Stimulated activated naive CD8-positive, alpha-beta T cell treated with anti-CD3 and anti-CD28 coated beads, Interleukin-15, amount 100 ng/mL, for 72 hours (primary cell): Measurements from ENCODE around the gene ZNRF3.
"Not testable (repeated sequence)": the region's sequence is repeated elsewhere in the genome, so short reads cannot be mapped to it uniquely, and the experiment has no call there.

Experiments
- ATAC-seq: fragments of 150-1000 bp; cut with Tn5 transposase; 2 replicates; pipeline ENCODE4 v1.10.0; 2021; ENCODE audit warnings: mild to moderate bottlenecking, moderate library complexity
- DNase-seq, 2 donors: peaks; one replicate each; pipeline ENCODE4 v3.0.0; 2021 to 2022
- H3K27ac Mint-ChIP-seq, 2 donors: one replicate each; pipeline ENCODE4 v1.8.0; 2022; ENCODE audit warnings: mild to moderate bottlenecking in 2 of 2, mixed read lengths in 2 of 2, moderate library complexity in 2 of 2
- H3K27me3 Mint-ChIP-seq: one replicate; pipeline ENCODE4 v1.8.0; 2022; ENCODE audit warnings: mixed read lengths
- H3K4me1 Mint-ChIP-seq: one replicate; pipeline ENCODE4 v1.8.0; 2022; ENCODE audit warnings: mild to moderate bottlenecking, mixed read lengths
- H3K4me3 Mint-ChIP-seq, 2 donors: one replicate each; pipeline ENCODE4 v1.8.0; 2022; ENCODE audit warnings: mild to moderate bottlenecking in 2 of 2, mixed read lengths in 2 of 2, moderate library complexity in 1 of 2
- H3K9me3 Mint-ChIP-seq, 2 donors: one replicate each; pipeline ENCODE4 v1.8.0; 2022; ENCODE audit warnings: mixed read lengths in 2 of 2

ZNRF3 gene

DNA sequence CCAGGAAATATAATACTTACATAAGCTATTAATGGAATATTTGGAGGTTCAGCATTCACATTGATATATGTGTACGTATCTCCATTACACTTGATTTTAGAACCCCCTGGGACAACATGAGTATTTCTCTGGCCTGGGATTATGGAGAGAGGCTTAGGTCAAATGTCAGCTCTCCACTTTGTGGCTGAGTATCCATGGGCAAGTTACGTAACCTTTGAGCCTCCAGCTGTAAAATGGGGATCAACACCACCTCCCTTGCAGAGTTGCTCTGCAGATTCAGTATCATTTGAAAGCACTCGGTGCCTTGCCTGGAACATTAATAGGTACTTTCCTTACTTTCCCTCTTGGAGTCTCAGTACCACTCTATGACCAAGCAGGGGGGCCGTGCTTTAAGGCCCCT is 145.1 kb downstream of the ZNRF3 start:
- peaks cover 20% of the 10 kb centered on the region for H3K4me1 Mint-ChIP-seq
- DNase-seq, result no peak
- ATAC-seq, result no peak
- H3K27me3 Mint-ChIP-seq, result peaks cover 81% of the 10 kb centered on the region
- H3K27ac Mint-ChIP-seq, result no peak overlapping the region
- no peak overlapping the region for H3K4me3 Mint-ChIP-seq
- no peaks in the 10 kb centered on the region for H3K9me3 Mint-ChIP-seq

DNA sequence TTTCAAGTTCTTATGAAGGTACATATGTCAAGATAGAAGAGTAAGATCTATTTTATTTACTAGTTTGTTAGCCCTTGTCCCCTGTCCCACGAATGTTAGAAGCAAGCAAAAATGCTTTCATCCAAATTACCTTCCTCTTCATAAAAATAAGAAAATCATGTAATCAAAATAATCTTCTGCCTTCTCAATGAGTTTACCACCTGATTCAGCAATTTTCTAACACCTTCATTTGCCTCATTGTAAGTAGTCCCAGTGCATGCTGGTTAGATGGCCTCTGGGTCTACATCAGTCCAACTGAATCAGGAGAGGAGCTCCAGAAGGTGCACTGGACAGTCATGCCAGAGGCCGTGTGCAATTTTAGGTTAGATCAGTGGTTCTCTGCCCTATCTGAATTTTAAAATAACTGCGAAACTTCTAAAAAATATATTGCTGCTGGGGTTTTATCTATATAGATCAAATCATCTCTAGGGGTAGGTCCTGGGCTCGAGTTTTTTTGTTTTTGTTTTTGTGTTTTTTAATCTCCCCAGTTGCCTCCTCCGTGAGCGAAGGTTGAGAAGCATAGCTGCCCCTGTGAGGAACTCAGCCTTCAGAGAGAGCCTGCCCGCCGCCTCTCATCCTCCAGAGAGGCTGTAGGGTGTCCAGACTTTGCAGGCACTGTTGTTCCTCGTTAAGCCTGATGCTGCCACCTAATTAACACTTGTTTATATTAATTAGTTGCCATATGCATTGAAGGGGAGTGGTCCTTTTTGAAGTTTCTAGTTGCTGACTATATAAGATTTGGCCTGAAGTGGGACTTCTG is 146.0 kb downstream of the ZNRF3 start:
- Mint-ChIP-seq H3K27ac (no peak overlapping the region), H3K27me3 (peaks cover 81% of the 10 kb centered on the region), H3K4me1 (peaks cover 20% of the 10 kb centered on the region), H3K4me3 (no peak overlapping the region), H3K9me3 (no peaks in the 10 kb centered on the region)
- ATAC-seq (no peak), DNase-seq (no peak)

GRCh38 chr22:29030016-29030617 is 146.7 kb downstream of the ZNRF3 start:
- Mint-ChIP-seq H3K4me1 (peaks cover 20% of the 10 kb centered on the region), H3K9me3 (no peaks in the 10 kb centered on the region), H3K27me3 (peaks cover 81% of the 10 kb centered on the region), H3K27ac (no peak overlapping the region), H3K4me3 (peak overlapping the region; percentile 75 to 79)
- DNase-seq, result no peak
- ATAC-seq, result peak; percentile 44

GRCh38 chr22:29030618-29031226 is 147.3 kb downstream of the ZNRF3 start:
- peak overlapping the region in 1 of 2 donors; percentile 63 for H3K27ac Mint-ChIP-seq
- H3K27me3 Mint-ChIP-seq, result peaks cover 76% of the 10 kb centered on the region
- no peaks in the 10 kb centered on the region for H3K9me3 Mint-ChIP-seq
- peak; percentile 52 for ATAC-seq
- peaks cover 20% of the 10 kb centered on the region for H3K4me1 Mint-ChIP-seq
- H3K4me3 Mint-ChIP-seq, result peak overlapping the region; percentile 75 to 79
- no peak for DNase-seq

DNA sequence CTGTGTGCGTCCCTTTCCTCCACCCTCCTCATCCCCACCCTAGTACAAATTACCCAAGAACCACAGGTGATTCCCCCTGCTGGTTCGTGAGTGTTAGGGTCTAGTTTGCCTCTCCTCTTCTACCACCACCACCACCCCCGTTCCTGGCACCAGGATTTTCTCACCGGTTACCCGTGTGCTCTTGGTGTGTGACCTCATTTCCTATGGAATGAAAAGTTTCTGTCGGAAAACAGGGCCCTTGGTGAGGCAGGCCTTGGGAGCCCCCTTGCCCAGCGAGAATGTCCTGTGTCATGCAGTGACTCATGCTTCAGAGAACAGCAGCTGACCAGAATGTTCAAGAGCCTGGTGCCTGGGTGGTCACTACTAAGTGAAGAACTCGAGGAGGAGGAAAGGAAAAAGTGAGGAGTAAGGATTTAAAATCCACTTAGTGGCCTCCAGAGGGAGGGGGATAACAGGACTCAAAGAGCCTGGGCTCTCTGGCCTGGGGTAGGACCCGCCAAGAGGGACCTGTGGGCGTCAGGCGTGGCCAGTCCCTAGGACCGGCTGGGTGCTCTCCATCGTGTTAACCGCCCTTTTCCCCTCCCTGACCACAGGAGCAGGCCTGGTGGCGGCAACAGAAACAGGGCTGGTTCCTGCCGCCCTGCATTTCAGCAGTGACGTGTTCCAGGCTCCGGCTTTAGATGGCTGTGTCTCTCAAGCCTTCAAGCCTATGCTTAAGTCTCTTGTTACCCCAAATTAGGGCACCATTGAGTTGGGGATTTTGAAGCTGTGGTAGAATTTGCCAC is 148.0 kb downstream of the ZNRF3 start:
- ATAC-seq (peak; percentile 78), DNase-seq (peak in 1 of 2 donors; percentile 13)
- peak overlapping the region; percentile 75 to 79 for H3K4me3 Mint-ChIP-seq
- H3K4me1 Mint-ChIP-seq, result peaks cover 20% of the 10 kb centered on the region
- no peaks in the 10 kb centered on the region for H3K9me3 Mint-ChIP-seq
- H3K27ac Mint-ChIP-seq, result peak overlapping the region in 1 of 2 donors; percentile 63
- H3K27me3 Mint-ChIP-seq, result peaks cover 76% of the 10 kb centered on the region

DNA sequence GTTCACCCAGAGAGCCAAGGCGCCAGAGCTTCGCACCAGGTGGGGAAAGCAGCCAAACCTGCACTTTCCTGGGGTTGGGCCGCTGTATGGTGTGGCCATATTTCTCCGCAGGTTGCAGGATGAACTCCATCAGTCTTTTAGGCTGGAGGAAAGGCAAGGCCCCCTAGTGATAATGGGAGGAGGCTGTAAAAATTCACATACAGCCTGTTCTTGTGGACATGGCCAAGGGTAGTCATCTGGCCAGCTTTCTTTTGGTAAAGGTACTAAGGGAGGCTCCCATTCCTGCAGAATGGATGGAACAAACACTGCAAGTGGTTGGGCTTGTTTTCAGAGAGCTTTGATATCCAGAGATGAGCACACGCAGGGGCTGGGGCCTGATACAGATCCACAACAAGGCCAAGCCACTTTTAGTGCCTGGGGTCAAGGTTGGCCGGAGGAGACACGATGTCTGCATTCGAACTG is 148.7 kb downstream of the ZNRF3 start:
- H3K4me3 Mint-ChIP-seq, result no peak overlapping the region
- DNase-seq, result no peak
- no peak overlapping the region for H3K27ac Mint-ChIP-seq
- ATAC-seq, result no peak
- peaks cover 76% of the 10 kb centered on the region for H3K27me3 Mint-ChIP-seq
- peaks cover 20% of the 10 kb centered on the region for H3K4me1 Mint-ChIP-seq
- no peaks in the 10 kb centered on the region for H3K9me3 Mint-ChIP-seq

DNA sequence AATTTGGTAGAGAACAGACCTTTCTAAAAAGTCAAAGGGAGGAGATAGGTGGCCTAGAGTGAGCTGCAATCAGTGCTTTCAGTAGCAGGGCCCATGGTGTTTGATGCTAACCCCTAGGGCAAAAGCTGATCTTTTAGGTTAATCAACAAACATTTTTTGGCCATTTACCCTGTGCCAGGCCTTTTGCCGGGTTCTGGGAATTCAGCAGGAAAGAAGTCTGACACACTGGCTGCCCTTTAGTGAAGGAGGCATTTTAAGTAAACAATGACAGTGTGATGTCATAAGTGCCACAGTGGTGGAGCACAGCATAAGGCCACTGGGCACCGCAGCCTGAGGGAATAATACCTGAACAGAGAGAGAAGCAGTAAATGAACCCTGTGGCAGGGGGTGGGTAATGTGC is 149.2 kb downstream of the ZNRF3 start:
- H3K9me3 Mint-ChIP-seq, result no peaks in the 10 kb centered on the region
- no peak for DNase-seq
- H3K4me3 Mint-ChIP-seq, result no peak overlapping the region
- peaks cover 20% of the 10 kb centered on the region for H3K4me1 Mint-ChIP-seq
- no peak overlapping the region for H3K27ac Mint-ChIP-seq
- ATAC-seq, result no peak
- peaks cover 72% of the 10 kb centered on the region for H3K27me3 Mint-ChIP-seq

DNA sequence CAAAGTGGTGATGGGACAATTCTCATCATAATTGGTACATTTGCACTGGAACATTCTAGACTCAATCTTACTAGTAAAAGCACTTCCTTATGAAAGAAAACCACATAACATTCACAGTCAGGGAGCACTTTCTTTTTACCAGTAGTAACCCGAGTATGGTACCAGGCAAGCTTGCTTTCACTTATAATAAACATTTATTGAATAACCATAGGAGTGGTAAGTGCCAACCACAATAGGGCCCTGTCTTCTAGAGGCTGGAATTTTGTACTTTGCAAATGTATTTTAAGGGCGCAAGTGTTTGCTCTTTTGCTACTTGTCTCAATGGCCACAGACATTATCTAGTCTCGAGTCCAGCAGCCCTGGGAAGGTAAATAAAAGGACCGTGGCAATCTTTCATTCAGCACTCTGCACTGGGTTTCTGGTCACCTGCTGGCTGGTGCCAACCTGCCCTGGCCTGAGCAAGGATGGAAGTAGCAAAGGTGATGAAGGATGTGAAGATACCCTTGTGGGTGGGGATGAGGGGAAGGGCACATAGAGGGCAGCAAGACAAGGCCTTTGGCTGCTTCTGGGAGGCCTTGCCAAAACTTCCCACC is 154.1 kb downstream of the ZNRF3 start:
- DNase-seq, result no peak
- Mint-ChIP-seq H3K27ac (no peak overlapping the region), H3K27me3 (peaks cover 45% of the 10 kb centered on the region), H3K9me3 (no peaks in the 10 kb centered on the region), H3K4me1 (no peaks in the 10 kb centered on the region), H3K4me3 (no peak overlapping the region)
- ATAC-seq, result no peak

DNA sequence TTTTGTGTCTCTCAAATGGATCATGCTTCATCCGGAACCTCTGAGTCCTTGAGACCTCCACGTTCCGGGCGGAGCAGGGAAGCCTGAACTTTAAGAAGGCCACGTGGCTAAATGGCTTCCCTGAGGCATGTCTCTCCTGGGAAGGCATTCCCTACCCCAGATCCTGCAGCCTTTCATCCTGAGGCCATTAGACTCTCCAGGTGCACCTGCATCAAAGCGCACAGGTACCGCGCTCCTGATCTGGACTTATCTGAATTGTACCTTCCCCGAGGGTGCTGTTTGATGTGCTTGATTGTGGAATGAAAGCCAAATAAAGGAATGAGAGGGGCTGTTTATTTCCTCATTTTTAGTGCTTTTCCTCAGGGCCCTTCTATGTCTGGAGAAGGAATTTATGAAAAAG is 155.8 kb downstream of the ZNRF3 start:
- Mint-ChIP-seq H3K27me3 (peaks cover 28% of the 10 kb centered on the region), H3K27ac (no peak overlapping the region), H3K4me1 (no peaks in the 10 kb centered on the region), H3K4me3 (no peak overlapping the region), H3K9me3 (no peaks in the 10 kb centered on the region)
- DNase-seq (no peak), ATAC-seq (no peak)

DNA sequence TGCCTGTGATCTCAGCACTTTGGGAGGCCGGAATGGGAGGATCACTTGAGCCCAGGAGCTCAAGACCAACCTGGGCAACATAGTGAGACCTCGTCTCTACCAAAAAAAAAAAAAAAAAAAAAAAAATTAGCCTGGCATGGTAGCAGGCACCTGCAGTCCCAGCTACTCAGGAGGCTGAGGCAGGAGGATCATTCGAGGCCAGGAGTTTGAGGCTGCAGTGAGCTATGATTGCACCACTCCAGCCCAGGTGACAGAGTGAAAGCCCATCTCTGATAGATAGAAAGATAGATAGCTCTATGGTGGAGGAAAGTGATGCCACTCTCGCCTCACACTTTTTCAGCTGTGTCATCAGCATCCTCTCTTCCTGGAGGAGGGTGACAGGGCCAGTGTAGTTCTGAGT is 156.3 kb downstream of the ZNRF3 start:
- H3K27me3 Mint-ChIP-seq, result peaks cover 23% of the 10 kb centered on the region
- H3K27ac Mint-ChIP-seq, H3K9me3 Mint-ChIP-seq, H3K4me3 Mint-ChIP-seq, DNase-seq, H3K4me1 Mint-ChIP-seq: not testable (repeated sequence)
- peak; percentile 37 for ATAC-seq

DNA sequence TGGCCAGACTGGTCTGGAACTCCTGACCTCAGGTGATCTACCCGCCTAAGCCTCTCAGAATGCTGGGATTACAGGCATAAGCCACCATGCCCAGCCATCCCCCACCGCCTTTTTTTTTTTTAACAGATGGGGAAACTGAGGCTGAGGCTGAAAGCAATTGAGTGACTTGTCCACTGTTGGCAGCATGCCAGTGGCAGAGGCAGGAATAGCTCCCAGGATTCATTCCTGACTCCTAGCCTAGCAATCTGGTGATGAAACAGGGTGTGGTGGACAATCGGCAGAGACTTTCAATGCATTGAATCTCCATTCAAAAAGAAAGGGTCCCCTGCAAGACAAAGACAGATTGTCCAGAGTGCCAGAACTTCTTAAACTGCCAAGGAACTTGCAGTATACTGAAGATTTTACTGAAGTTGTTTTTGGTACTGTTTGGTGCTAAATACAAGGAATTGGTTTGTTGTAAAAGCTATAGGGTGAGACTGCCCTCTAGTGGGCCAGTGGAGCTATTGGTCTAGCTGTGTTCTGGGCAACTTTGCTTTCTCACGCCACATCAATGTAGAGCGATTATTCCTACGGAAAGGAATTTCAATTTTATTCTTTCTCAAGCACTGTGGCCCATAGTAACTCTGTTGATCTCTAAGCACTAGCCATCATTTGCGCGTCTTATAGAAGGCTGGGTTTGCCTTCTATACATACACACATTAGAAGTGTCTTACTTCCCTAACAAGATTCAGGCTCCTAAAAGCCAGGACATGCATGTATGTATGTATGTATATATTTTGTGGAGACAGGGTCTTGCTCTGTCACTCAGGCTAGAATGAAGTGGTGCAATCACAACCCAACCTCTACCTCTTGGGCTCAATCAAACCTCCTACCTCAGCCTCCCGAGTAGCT is 157.3 kb downstream of the ZNRF3 start:
- no peak overlapping the region for H3K27ac Mint-ChIP-seq
- H3K27me3 Mint-ChIP-seq, result peaks cover 22% of the 10 kb centered on the region
- no peaks in the 10 kb centered on the region for H3K9me3 Mint-ChIP-seq
- H3K4me3 Mint-ChIP-seq, result no peak overlapping the region
- H3K4me1 Mint-ChIP-seq, result no peaks in the 10 kb centered on the region
- peak; percentile 43 to 61 for DNase-seq
- peak; percentile 67 for ATAC-seq

DNA sequence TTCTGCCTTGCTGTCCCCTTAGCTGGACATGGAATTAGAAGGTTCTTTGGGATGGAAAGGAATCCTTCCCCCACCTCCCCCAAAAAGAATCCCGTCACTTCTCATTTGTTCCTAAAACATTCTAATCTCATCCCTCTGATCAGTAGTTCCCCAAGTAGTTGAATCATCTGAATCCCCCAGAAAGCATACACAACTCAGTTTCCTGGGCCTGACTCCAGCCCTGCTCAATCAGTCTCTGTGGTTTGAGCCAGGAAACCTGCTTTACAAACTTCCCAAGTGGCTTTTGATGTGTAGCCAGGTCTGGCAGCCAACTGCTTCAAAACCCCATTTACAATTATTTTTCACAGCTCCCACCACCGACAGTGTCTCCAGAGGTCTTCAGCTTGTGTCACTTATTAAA is 158.0 kb downstream of the ZNRF3 start:
- DNase-seq, result no peak
- Mint-ChIP-seq H3K4me3 (no peak overlapping the region), H3K4me1 (no peaks in the 10 kb centered on the region), H3K9me3 (no peaks in the 10 kb centered on the region), H3K27me3 (peaks cover 22% of the 10 kb centered on the region), H3K27ac (no peak overlapping the region)
- ATAC-seq, result no peak

DNA sequence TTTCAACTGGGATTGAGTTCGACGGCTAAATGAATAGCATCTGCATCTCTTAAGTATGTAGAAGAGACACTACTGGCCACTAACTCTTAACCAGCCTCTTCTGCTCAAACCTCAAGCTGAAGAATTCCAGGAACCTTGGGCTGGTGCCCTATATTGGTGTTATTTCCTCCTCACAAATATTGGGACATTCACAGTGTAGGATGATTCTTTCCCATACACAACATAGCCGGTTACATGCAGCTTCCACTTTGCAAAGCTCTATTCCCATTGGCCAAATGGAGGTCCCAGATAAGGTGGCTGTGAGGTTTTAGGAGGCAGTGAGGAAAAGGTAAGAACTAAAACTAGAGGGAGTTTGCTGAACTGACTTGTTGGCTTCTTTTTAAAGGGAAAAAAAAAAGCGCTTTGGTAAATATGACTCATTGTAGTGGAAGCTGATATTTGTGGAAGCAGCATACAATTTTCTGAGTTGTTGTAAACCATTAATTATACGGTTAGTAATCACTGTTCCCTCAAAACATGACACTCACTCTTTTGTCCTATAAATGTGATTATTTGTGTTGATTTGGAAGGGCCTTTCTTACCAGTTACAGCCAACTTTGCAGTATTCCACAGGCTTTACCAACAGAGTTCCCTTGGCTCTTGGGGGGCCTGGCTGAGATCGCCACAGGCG is 160.7 kb downstream of the ZNRF3 start:
- no peaks in the 10 kb centered on the region for H3K4me1 Mint-ChIP-seq
- DNase-seq, result no peak
- H3K27me3 Mint-ChIP-seq, result peaks cover 20% of the 10 kb centered on the region
- H3K27ac Mint-ChIP-seq, result no peak overlapping the region
- H3K4me3 Mint-ChIP-seq, result no peak overlapping the region
- H3K9me3 Mint-ChIP-seq, result no peaks in the 10 kb centered on the region
- ATAC-seq, result no peak

DNA sequence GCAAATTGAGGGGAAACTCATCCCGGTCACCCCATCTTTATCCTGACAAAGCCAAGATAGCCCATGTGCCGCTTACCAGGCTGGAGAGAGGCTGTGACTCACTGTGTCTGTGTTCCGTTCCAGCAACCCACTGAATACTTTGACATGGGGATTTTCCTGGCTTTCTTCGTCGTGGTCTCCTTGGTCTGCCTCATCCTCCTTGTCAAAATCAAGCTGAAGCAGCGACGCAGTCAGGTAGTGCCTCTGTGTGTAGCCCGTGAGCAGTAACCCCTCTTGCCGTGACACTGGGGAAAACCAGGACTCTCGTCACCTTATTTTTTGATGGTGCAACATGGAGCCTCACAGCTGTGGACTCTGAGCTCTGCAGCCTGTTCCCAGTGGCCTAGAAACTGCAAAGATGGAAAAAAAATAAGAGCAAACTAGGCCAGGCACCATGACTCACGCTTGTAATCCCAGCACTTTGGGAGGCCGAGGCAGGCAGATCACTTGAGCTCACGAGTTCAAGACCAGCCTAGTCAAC is 161.3 kb downstream of the ZNRF3 start:
- Mint-ChIP-seq H3K27me3 (peaks cover 13% of the 10 kb centered on the region), H3K27ac (no peak overlapping the region), H3K9me3 (no peaks in the 10 kb centered on the region), H3K4me3 (no peak overlapping the region), H3K4me1 (no peaks in the 10 kb centered on the region)
- ATAC-seq (no peak), DNase-seq (no peak)
